Astrocyte of the spinal cord (primary cell): ENCODE data around the gene SYT9.

ENCODE experiments used
- DNase-seq: peaks from one replicate; pipeline ENCODE4 v3.0.0; 2011; ENCODE audit warnings: low read depth, low spot score
- H3K4me3 ChIP-seq: 2 replicates; pipeline ENCODE4 v1.5.1; 2011; ENCODE audit warnings: low read depth, mild to moderate bottlenecking, low read length, moderate library complexity
- CTCF ChIP-seq: IDR thresholded peaks from 2 replicates; pipeline ENCODE4 v1.5.1; 2012; ENCODE audit warnings: low read depth, mild to moderate bottlenecking, low read length, inconsistent platforms
- in situ Hi-C: cut with HindIII; loops from 2 replicates; pipeline ENCODE4 v1.10.0; 2017; ENCODE audit warnings: low sequenced_read_pairs

The SYT9 gene

DNA sequence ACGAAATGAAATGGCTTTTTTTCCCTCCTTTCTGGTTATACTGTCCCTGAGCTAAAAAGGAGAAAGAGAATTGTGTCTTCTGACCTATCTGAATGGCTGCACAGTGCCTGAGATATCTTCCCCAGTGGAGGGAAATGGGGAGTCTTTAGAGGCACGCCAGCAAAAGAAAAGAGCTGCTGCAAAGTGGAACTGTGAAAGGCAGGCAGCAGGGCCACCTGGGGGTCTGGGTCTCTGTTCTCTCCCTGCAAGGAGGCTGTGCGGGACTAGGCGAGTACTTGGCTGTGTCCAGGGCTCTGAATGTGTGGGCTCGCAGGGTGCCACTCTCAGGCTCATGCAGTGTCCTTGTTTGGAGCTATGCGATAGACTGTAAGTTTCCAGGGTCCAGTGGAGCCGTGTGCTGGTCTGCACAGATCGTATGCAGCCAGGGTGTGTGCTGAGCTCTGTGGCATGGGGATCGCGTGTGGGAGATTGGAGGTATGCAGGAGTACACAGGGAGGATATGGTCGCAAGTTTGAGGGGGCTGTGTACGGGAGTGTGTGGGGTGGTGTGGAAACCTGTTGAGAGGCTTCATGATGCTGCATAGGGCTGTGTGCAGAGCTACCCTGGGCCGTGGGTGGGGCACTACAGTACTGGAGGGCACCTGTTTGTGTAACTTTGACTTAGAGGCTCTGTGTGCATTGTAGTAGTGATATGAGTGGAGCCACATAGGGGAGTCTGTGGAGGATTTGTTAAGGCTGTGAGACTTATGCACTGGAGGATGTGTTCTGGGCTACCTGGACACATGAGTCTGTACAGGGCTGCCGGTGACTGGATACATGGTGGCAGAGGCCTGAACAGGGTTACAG lies 163.5 kb downstream of the SYT9 start:
- in situ Hi-C loops, result no loop called here
- no peak for TF ChIP-seq CTCF
- no peak for DNase-seq
- H3K4me3 ChIP-seq, result no peak overlapping the region

DNA sequence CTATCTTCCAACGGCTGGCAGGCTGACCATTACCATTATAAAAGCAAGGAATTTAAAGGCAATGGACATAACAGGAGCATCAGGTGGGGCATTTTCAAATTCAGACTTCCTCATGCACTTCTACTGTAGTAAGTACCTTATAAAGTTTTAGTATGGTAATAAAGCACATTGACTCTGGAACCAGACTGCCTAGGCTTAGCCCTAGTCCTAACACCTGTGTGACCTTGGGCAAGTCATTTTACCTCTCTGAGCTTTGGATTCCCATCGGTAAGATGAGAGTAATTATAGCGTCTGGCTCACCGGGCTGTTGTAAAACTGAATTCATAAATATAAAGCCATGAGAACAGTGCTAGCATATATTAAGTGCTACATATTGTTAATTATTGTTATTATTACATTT lies 164.4 kb downstream of the SYT9 start:
- no peak for TF ChIP-seq CTCF
- in situ Hi-C loops, result no loop called here
- no peak overlapping the region for H3K4me3 ChIP-seq
- DNase-seq, result no peak

GRCh38 chr11:7417328-7417727 lies 165.6 kb downstream of the SYT9 start:
- TF ChIP-seq CTCF, result no peak
- no peak overlapping the region for H3K4me3 ChIP-seq
- no peak for DNase-seq
- in situ Hi-C loops, result no loop called here

DNA sequence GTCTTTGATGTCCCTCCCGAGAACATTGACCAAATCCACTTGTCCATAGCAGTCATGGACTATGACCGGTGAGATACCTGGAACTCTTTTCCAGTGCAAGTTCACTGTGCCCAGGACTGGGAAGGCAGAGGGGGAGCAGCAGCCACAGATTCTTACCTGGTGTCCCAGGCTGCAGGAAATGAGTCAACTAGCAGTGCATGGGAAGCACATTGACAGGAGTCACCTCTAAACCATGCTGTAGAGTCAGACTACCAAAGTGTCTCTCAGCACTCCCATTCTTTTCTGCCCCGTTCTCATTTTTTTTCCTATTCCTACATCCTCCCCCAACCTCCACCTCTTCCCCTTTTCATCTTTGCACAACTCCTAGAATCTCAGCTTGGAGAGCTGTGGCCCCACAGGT lies 166.4 kb downstream of the SYT9 start:
- in situ Hi-C loops, result no loop called here
- no peak for TF ChIP-seq CTCF
- no peak for DNase-seq
- no peak overlapping the region for H3K4me3 ChIP-seq

GRCh38 chr11:7418906-7419305 lies 167.2 kb downstream of the SYT9 start:
- no peak for TF ChIP-seq CTCF
- H3K4me3 ChIP-seq, result no peak overlapping the region
- in situ Hi-C loops, result no loop called here
- no peak for DNase-seq

DNA sequence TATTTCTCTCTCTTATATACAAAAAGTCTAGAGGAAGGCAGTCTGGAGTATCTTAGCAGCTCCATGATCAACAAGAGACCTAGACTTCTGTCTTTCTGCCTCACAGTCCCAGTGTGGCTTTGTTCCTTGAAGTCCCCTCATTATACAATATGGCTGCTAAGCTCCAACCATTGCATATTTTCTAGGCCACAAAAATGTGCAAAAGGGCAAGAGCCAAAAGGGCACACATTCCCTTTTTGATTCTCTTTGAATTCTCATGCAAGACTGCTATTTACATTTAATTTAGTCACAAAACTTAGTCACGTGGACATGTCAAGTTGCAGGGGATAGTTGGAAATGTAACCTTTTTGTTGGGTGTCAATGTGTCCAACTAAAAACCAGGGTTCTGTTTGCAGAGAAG lies 169.4 kb downstream of the SYT9 start:
- no peak for DNase-seq
- no peak overlapping the region for H3K4me3 ChIP-seq
- in situ Hi-C loops, result no loop called here
- no peak for TF ChIP-seq CTCF
